AG09309 (cell line): ENCODE measurements around the gene ERBB3.

Source experiments
- DNase-seq: peaks from one replicate; pipeline ENCODE4 v3.0.0-alpha.2; 2010; ENCODE audit warnings: low read depth
- H3K4me3 ChIP-seq: 2 replicates; pipeline ENCODE4 v1.5.1; 2011; ENCODE audit warnings: mild to moderate bottlenecking, low read depth, low read length, moderate library complexity; ENCODE audit not compliant: control insufficient read depth
- CTCF ChIP-seq: IDR thresholded peaks from 2 replicates; pipeline ENCODE4 v1.5.1; 2011; ENCODE audit warnings: mild to moderate bottlenecking, low read depth, low read length, inconsistent platforms; ENCODE audit not compliant: insufficient read depth, control insufficient read depth; ENCODE audit errors: missing control alignments

ERBB3 gene

GRCh38 chr12:56103066-56103711 lies 23.2 kb downstream of the ERBB3 start:
- DNase-seq: no peak
- H3K4me3 ChIP-seq: peak overlapping the region; percentile 95; the same call in 1 of the 2 replicates
- no peak for TF ChIP-seq CTCF

GRCh38 chr12:56103823-56104108 lies 23.8 kb downstream of the ERBB3 start:
- peak overlapping the region; percentile 95 for H3K4me3 ChIP-seq
- DNase-seq: no peak

GRCh38 chr12:56104109-56104814 lies 24.3 kb downstream of the ERBB3 start, which contains the start of gene PA2G4:
TSS of gene PA2G4 (plus strand) at chr12:56104559. CDS start at chr12:56104738, 179 bp downstream.
- DNase-seq: peak; percentile 90
- TF ChIP-seq CTCF: no peak
- peak within 1 kb of the TSS; percentile 95 for H3K4me3 ChIP-seq

More at GRCh38 chr12:56103823-56104108, 23.8 kb downstream of the ERBB3 start:
- TF ChIP-seq CTCF: no peak

GRCh38 chr12:56104815-56105608 lies 25.0 kb downstream of the ERBB3 start:
- peak overlapping the region; percentile 95 for H3K4me3 ChIP-seq
- TF ChIP-seq CTCF: no peak
- DNase-seq: no peak

GRCh38 chr12:56105609-56105902 lies 25.6 kb downstream of the ERBB3 start:
- no peak for TF ChIP-seq CTCF
- no peak for DNase-seq
- peak overlapping the region; percentile 95 for H3K4me3 ChIP-seq

GRCh38 chr12:56107242-56107641 lies 27.3 kb downstream of the ERBB3 start:
- no peak for DNase-seq
- H3K4me3 ChIP-seq: no peak overlapping the region
- TF ChIP-seq CTCF: no peak
